Neuronal stem cell (in vitro differentiated cells): Measurements from ENCODE around the gene ARHGAP28.

Experiments
- DNase-seq: peaks from one replicate; pipeline ENCODE4 v3.0.0-alpha.2; 2013; ENCODE audit warnings: low spot score
- H2AFZ ChIP-seq: one replicate; pipeline ENCODE4 v1.6.1; 2013; ENCODE audit warnings: mild to moderate bottlenecking, low read length, inconsistent platforms
- H2AK5ac ChIP-seq: 2 replicates; pipeline ENCODE4 v1.6.1; 2013; ENCODE audit warnings: low read depth, mild to moderate bottlenecking, inconsistent platforms, low read length, moderate library complexity, mixed read lengths
- H2BK120ac ChIP-seq: 2 replicates; pipeline ENCODE4 v1.6.1; 2013; ENCODE audit warnings: low read depth, mild to moderate bottlenecking, inconsistent platforms, low read length, moderate library complexity, mixed read lengths
- H2BK12ac ChIP-seq: one replicate; pipeline ENCODE4 v1.6.1; 2013; ENCODE audit warnings: low read length, inconsistent platforms
- H2BK15ac ChIP-seq: 2 replicates; pipeline ENCODE4 v1.6.1; 2013; ENCODE audit warnings: mild to moderate bottlenecking, low read length, inconsistent platforms, mixed read lengths
- H2BK5ac ChIP-seq: one replicate; pipeline ENCODE4 v1.6.1; 2013; ENCODE audit warnings: inconsistent platforms, mild to moderate bottlenecking, low read length, moderate library complexity
- H3K14ac ChIP-seq: one replicate; pipeline ENCODE4 v1.6.1; 2013; ENCODE audit warnings: low read length, inconsistent platforms
- H3K18ac ChIP-seq: 2 replicates; pipeline ENCODE4 v1.6.1; 2013; ENCODE audit warnings: low read length, inconsistent platforms
- H3K23ac ChIP-seq: 2 replicates; pipeline ENCODE4 v1.6.1; 2013; ENCODE audit warnings: low read depth, mild to moderate bottlenecking, mixed read lengths, low read length, inconsistent platforms; ENCODE audit not compliant: poor library complexity
- H3K27ac ChIP-seq: replicated peaks from 3 replicates; pipeline ENCODE4 v1.5.1; 2013; ENCODE audit warnings: low read length, inconsistent platforms
- H3K27me3 ChIP-seq, 3 experiments: 2 replicates each; pipeline ENCODE4 v1.6.1; 2013; ENCODE audit warnings: low read length in 3 of 3, mild to moderate bottlenecking in 2 of 3, inconsistent platforms in 1 of 3, low read depth in 1 of 3, mixed read lengths in 1 of 3, moderate library complexity in 1 of 3; ENCODE audit not compliant: control insufficient read depth in 3 of 3, insufficient read depth in 3 of 3
- H3K36me3 ChIP-seq, 2 donors: replicated peaks in 1 of 2; 2 replicates each; pipeline ENCODE4 v1.6.1; 2013; ENCODE audit warnings: low read length in 2 of 2; ENCODE audit not compliant: control insufficient read depth in 2 of 2, insufficient read depth in 2 of 2
- H3K4ac ChIP-seq: 2 replicates; pipeline ENCODE4 v1.6.1; 2013; ENCODE audit warnings: inconsistent platforms, mild to moderate bottlenecking, low read length, moderate library complexity
- H3K4me1 ChIP-seq, 2 donors: 1 replicate in 1 of 2; 2 replicates in 1 of 2; pipeline ENCODE4 v1.6.1; 2013; ENCODE audit warnings: low read length in 2 of 2, low read depth in 1 of 2; ENCODE audit not compliant: control insufficient read depth in 2 of 2, insufficient read depth in 1 of 2
- H3K4me2 ChIP-seq: one replicate; pipeline ENCODE4 v1.6.1; 2013; ENCODE audit warnings: mild to moderate bottlenecking, low read length, inconsistent platforms; ENCODE audit not compliant: insufficient read depth, poor library complexity, severe bottlenecking
- H3K4me3 ChIP-seq, 2 donors: 2 replicates each; pipeline ENCODE4 v1.5.1; 2013; ENCODE audit warnings: low read length in 2 of 2, mild to moderate bottlenecking in 2 of 2, inconsistent platforms in 1 of 2, moderate library complexity in 1 of 2
- H3K79me1 ChIP-seq: one replicate; pipeline ENCODE4 v1.6.1; 2013; ENCODE audit warnings: low read depth, mild to moderate bottlenecking, inconsistent platforms, low read length, moderate library complexity
- H3K9ac ChIP-seq: one replicate; pipeline ENCODE4 v1.6.1; 2013; ENCODE audit warnings: mild to moderate bottlenecking, low read depth, low read length, inconsistent platforms; ENCODE audit not compliant: poor library complexity
- H3K9me3 ChIP-seq, 2 donors: replicated peaks in 1 of 2; 2 replicates each; pipeline versions ENCODE3 to v1.6.1; 2013; ENCODE audit warnings: low read length in 2 of 2, mild to moderate bottlenecking in 2 of 2, inconsistent platforms in 1 of 2, low read depth in 1 of 2, mixed read lengths in 1 of 2, moderate library complexity in 1 of 2; ENCODE audit not compliant: control insufficient read depth in 2 of 2, insufficient read depth in 1 of 2
- H4K8ac ChIP-seq: one replicate; pipeline ENCODE4 v1.6.1; 2013; ENCODE audit warnings: low read depth, mild to moderate bottlenecking, inconsistent platforms, low read length, moderate library complexity
- H4K91ac ChIP-seq: one replicate; pipeline ENCODE4 v1.6.1; 2013; ENCODE audit warnings: low read length, low read depth, mild to moderate bottlenecking, inconsistent platforms; ENCODE audit not compliant: poor library complexity
- WGBS, 2 donors: extraction: QIAGEN DNeasy Blood & Tissue Kit; methylation state at CpG; one replicate each; pipeline ENCODE4 v1.1.7; 2013; ENCODE audit warnings: missing lambda C conversion rate in 2 of 2, mixed read lengths in 1 of 2; ENCODE audit not compliant: insufficient read length in 2 of 2, insufficient replicate concordance in 1 of 2; ENCODE audit errors: extremely low coverage in 2 of 2; 5-methylcytosine and 5-hydroxymethylcytosine counted together

Gene ARHGAP28

DNA sequence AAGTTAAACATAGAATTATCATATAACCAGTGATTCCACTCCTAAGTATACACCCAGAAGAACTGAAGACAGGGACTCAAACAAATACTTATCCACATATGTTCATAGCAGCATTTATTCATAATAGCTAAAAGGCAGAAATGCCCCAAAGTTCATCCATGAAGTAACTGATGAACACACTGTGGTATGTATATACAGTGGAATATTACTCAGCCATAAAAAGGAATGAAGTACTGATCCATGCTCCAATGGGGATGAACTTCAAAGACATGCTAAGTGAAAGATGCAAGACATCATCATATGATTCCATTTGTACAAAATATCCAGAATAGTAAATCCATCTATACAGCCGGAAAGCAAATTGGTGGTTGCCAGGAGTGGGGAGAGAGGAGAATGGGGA is 230.6 kb downstream of the ARHGAP28 start:
- H3K4me3 ChIP-seq: no peak overlapping the region
- no peak overlapping the region for H3K4ac ChIP-seq
- no peak overlapping the region for H3K27ac ChIP-seq
- H3K79me1 ChIP-seq: no peaks in the 10 kb centered on the region
- H3K9ac ChIP-seq: no peak overlapping the region
- H3K36me3 ChIP-seq: peaks cover 62 to 99% of the 10 kb centered on the region in 2 donors
- H2AFZ ChIP-seq: no peak overlapping the region
- H2BK5ac ChIP-seq: no peak overlapping the region
- H2BK12ac ChIP-seq: no peak overlapping the region
- H3K4me1 ChIP-seq: no peaks in the 10 kb centered on the region
- no peak overlapping the region for H3K23ac ChIP-seq
- no peak overlapping the region for H3K14ac ChIP-seq
- no CpG with 5 or more reads among the region's 1 CpG for WGBS, 2 donors
- no peak overlapping the region for H2BK120ac ChIP-seq
- H4K91ac ChIP-seq: no peak overlapping the region
- H3K18ac ChIP-seq: no peak overlapping the region
- H3K9me3 ChIP-seq: peaks cover 7 to 21% of the 10 kb centered on the region in 2 donors
- no peak overlapping the region for H4K8ac ChIP-seq
- DNase-seq: no peak
- peaks cover 0 to 2% (median 0%) of the 10 kb centered on the region in 3 experiments for H3K27me3 ChIP-seq
- H2BK15ac ChIP-seq: no peak overlapping the region
- no peak overlapping the region for H2AK5ac ChIP-seq
- no peak overlapping the region for H3K4me2 ChIP-seq

- H2AK5ac ChIP-seq: no peak overlapping the region
- H2BK120ac ChIP-seq: no peak overlapping the region
- no peak overlapping the region for H2BK15ac ChIP-seq
- H3K9ac ChIP-seq: no peak overlapping the region
- peaks cover 59 to 99% of the 10 kb centered on the region in 2 donors for H3K36me3 ChIP-seq
- peaks cover 0 to 2% (median 0%) of the 10 kb centered on the region in 3 experiments for H3K27me3 ChIP-seq
- H3K14ac ChIP-seq: no peak overlapping the region
- H3K4me1 ChIP-seq: no peaks in the 10 kb centered on the region
- H3K18ac ChIP-seq: no peak overlapping the region
- H3K9me3 ChIP-seq: peaks cover 7 to 21% of the 10 kb centered on the region in 2 donors
- no peak overlapping the region for H2BK12ac ChIP-seq
- no peak for DNase-seq
- H2BK5ac ChIP-seq: no peak overlapping the region
- H4K8ac ChIP-seq: no peak overlapping the region
- no peak overlapping the region for H3K4ac ChIP-seq
- no peak overlapping the region for H4K91ac ChIP-seq
- H3K27ac ChIP-seq: no peak overlapping the region
- H3K23ac ChIP-seq: no peak overlapping the region
- no peaks in the 10 kb centered on the region for H3K79me1 ChIP-seq
- WGBS, 2 donors: no CpG with 5 or more reads among the region's 2 CpGs
- H2AFZ ChIP-seq: no peak overlapping the region
- H3K4me3 ChIP-seq: no peak overlapping the region
- no peak overlapping the region for H3K4me2 ChIP-seq
Measured at GRCh38 chr18:6960656-6961055, 231.1 kb downstream of the ARHGAP28 start.

GRCh38 chr18:6961331-6961730 is 231.8 kb downstream of the ARHGAP28 start:
- WGBS, 2 donors: no CpG with 5 or more reads among the region's 9 CpGs
- Histone ChIP-seq H2BK5ac (no peak overlapping the region), H2BK120ac (no peak overlapping the region), H2AK5ac (no peak overlapping the region), H3K27ac (no peak overlapping the region), H3K9me3 (peaks cover 7 to 21% of the 10 kb centered on the region in 2 donors), H3K79me1 (no peaks in the 10 kb centered on the region), H4K91ac (no peak overlapping the region), H3K4me3 (no peak overlapping the region), H3K18ac (no peak overlapping the region), H3K4me1 (no peaks in the 10 kb centered on the region), H3K4ac (no peak overlapping the region), H4K8ac (no peak overlapping the region), H2AFZ (no peak overlapping the region), H3K9ac (no peak overlapping the region), H3K36me3 (peaks cover 58 to 99% of the 10 kb centered on the region in 2 donors), H2BK15ac (no peak overlapping the region), H2BK12ac (no peak overlapping the region), H3K14ac (no peak overlapping the region), H3K23ac (no peak overlapping the region), H3K4me2 (no peak overlapping the region), H3K27me3 (peaks cover 0 to 2% (median 0%) of the 10 kb centered on the region in 3 experiments)
- no peak for DNase-seq

DNA sequence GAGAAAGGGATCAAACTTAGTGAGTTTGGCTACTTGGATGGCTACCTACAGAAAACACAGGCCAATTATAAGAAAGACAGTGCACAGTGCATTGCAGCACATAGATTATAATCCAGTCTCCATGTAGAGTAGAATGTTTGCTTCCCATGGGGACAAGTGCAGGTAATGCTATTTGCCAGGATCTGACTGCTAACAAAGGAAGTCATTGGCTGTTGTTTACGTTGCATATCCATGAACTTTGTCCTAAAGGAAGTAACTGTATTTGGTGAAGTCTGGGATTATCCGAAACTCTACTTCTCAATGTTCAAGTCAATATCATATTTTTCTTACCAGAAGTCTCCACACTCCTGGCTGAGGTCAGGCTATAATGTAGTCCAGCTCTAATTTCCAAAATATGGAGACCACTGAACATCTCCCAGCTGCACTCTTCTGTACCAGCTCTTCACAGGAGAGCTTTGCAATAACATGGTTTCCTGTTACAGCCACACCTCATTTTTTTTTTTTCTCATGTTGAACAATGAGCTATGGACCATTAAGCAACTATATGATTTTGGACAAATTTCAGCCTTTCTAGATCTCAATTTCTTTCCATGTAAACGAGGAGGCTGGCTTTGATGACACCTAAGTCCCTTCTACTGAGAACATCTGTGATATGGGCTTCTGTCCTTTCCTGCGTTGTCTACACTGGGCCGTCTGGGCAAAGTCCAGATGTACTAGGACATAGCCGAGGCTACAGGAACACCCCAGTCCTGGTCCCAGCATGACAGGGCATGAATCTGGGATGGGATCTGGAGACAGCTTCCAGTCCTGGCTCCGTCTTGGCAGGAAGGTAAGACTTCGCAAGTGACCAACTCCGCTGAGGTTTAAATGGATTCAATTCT is 233.3 kb downstream of the ARHGAP28 start:
- Histone ChIP-seq H3K4me3 (no peak overlapping the region), H3K9ac (no peak overlapping the region), H3K9me3 (peaks cover 7 to 21% of the 10 kb centered on the region in 2 donors), H2BK15ac (no peak overlapping the region), H3K36me3 (peaks cover 55 to 100% of the 10 kb centered on the region in 2 donors), H2BK5ac (no peak overlapping the region), H3K79me1 (no peaks in the 10 kb centered on the region), H3K18ac (no peak overlapping the region), H3K27ac (no peak overlapping the region), H3K27me3 (peaks cover 0 to 2% (median 0%) of the 10 kb centered on the region in 3 experiments), H2BK12ac (no peak overlapping the region), H3K4me1 (no peaks in the 10 kb centered on the region), H3K23ac (no peak overlapping the region), H4K8ac (no peak overlapping the region), H2AFZ (no peak overlapping the region), H4K91ac (no peak overlapping the region), H2AK5ac (no peak overlapping the region), H3K14ac (no peak overlapping the region), H2BK120ac (no peak overlapping the region), H3K4ac (no peak overlapping the region), H3K4me2 (no peak overlapping the region)
- no CpG with 5 or more reads among the region's 9 CpGs for WGBS, 2 donors
- no peak for DNase-seq
